ENCODE measurements around the gene DNAJC12.

The DNAJC12 gene

DNA sequence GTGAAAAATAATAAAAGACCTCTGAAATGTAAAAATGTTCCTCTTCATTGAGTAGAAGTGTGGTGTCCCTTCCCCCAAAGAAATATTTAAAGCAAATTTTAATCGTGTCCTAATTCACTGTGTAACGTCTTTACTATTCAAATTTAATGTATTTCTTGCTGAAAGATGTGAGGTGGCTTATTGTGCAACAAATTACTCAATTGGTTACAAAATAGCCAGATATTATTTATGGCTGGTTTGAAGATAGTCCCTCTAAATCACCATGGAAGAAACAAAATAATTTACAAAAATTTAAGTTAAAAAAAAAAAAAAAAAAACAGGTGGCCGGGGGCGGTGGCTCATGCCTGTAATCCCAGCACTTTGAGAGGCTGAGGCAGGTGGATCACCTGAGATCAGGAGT lies 43.7 kb downstream of the DNAJC12 start:
- WGBS, 2 donors (ENCODE audit: extremely low coverage in 2 of 2, insufficient read length in 2 of 2, insufficient replicate concordance in 1 of 2), result no CpG with 5 or more reads among the region's 4 CpGs
- no peak overlapping the region for H3K23ac ChIP-seq (ENCODE audit: low read depth, low read length, poor library complexity)
- no peak overlapping the region for H3K18ac ChIP-seq (ENCODE audit: low read length)
- H3K4me2 ChIP-seq (ENCODE audit: insufficient read depth, low read length, poor library complexity, severe bottlenecking), result no peak overlapping the region
- no peak overlapping the region for H3K9ac ChIP-seq (ENCODE audit: low read depth, low read length, poor library complexity)
- no peak overlapping the region for H3K14ac ChIP-seq (ENCODE audit: low read length)
- H4K91ac ChIP-seq (ENCODE audit: low read depth, low read length, poor library complexity), result no peak overlapping the region
- no peak overlapping the region for H3K27ac ChIP-seq (replicated peaks; ENCODE audit: low read length)
- H4K8ac ChIP-seq (ENCODE audit: low read depth, low read length), result no peak overlapping the region
- peaks cover 0 to 7% of the 10 kb centered on the region in 2 donors for H3K4me1 ChIP-seq (ENCODE audit: control insufficient read depth in 2 of 2, insufficient read depth in 1 of 2, low read depth in 1 of 2, low read length in 2 of 2)
- H3K4me3 ChIP-seq (ENCODE audit: low read length in 2 of 2), result no peak overlapping the region
- H3K36me3 ChIP-seq (replicated peaks in 1 of 2; ENCODE audit: control insufficient read depth in 2 of 2, insufficient read depth in 2 of 2, low read length in 2 of 2), result no peaks in the 10 kb centered on the region
- no peak overlapping the region for H2BK5ac ChIP-seq (ENCODE audit: low read length)
- no peak overlapping the region for H2AK5ac ChIP-seq (ENCODE audit: low read depth, low read length)
- H2BK15ac ChIP-seq (ENCODE audit: low read length), result no peak overlapping the region
- no peaks in the 10 kb centered on the region for H3K27me3 ChIP-seq (ENCODE audit: control insufficient read depth in 3 of 3, insufficient read depth in 3 of 3, low read depth in 1 of 3, low read length in 3 of 3)
- H2AFZ ChIP-seq (ENCODE audit: low read length), result no peak overlapping the region
- DNase-seq (ENCODE audit: low spot score), result no peak
- no peak overlapping the region for H2BK120ac ChIP-seq (ENCODE audit: low read depth, low read length)
- H2BK12ac ChIP-seq (ENCODE audit: low read length), result no peak overlapping the region
- no peak overlapping the region for H3K4ac ChIP-seq (ENCODE audit: low read length)
- H3K9me3 ChIP-seq (replicated peaks in 1 of 2; ENCODE audit: control insufficient read depth in 2 of 2, insufficient read depth in 1 of 2, low read depth in 1 of 2, low read length in 2 of 2), result no peaks in the 10 kb centered on the region
- no peaks in the 10 kb centered on the region for H3K79me1 ChIP-seq (ENCODE audit: low read depth, low read length)

DNA sequence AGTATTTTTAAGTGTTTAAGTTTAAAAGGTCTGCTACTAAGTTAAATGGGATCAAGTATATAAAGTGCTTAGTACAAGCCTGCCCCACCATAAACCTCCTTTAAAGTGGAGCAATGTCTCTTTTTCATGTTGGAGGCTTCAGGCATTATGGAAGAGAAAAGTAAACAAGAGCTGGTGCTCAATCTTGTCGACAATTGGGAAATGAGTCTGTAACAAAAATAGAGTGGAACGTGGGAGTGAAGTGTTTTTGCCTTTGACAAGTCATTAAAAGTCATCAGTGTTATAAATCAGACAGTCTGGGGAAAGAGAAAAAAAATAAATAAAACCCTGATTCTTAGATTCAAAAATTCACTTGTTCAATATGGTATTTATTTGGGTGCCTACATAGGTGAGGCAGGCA lies 44.7 kb downstream of the DNAJC12 start:
- H2BK120ac ChIP-seq (ENCODE audit: low read depth, low read length), result no peak overlapping the region
- no peak overlapping the region for H3K14ac ChIP-seq (ENCODE audit: low read length)
- H3K4me2 ChIP-seq (ENCODE audit: insufficient read depth, low read length, poor library complexity, severe bottlenecking), result no peak overlapping the region
- no peak overlapping the region for H2AFZ ChIP-seq (ENCODE audit: low read length)
- H3K23ac ChIP-seq (ENCODE audit: low read depth, low read length, poor library complexity), result no peak overlapping the region
- H3K4me1 ChIP-seq (ENCODE audit: control insufficient read depth in 2 of 2, insufficient read depth in 1 of 2, low read depth in 1 of 2, low read length in 2 of 2), result peaks cover 0 to 7% of the 10 kb centered on the region in 2 donors
- H2AK5ac ChIP-seq (ENCODE audit: low read depth, low read length), result no peak overlapping the region
- H2BK15ac ChIP-seq (ENCODE audit: low read length), result no peak overlapping the region
- no peak overlapping the region for H3K4ac ChIP-seq (ENCODE audit: low read length)
- H3K9ac ChIP-seq (ENCODE audit: low read depth, low read length, poor library complexity), result no peak overlapping the region
- no CpG with 5 or more reads among the region's 2 CpGs for WGBS, 2 donors (ENCODE audit: extremely low coverage in 2 of 2, insufficient read length in 2 of 2, insufficient replicate concordance in 1 of 2)
- H3K18ac ChIP-seq (ENCODE audit: low read length), result no peak overlapping the region
- H4K91ac ChIP-seq (ENCODE audit: low read depth, low read length, poor library complexity), result no peak overlapping the region
- no peak overlapping the region for H3K27ac ChIP-seq (replicated peaks; ENCODE audit: low read length)
- H4K8ac ChIP-seq (ENCODE audit: low read depth, low read length), result no peak overlapping the region
- no peak overlapping the region for H3K4me3 ChIP-seq (ENCODE audit: low read length in 2 of 2)
- no peak overlapping the region for H2BK5ac ChIP-seq (ENCODE audit: low read length)
- H3K36me3 ChIP-seq (replicated peaks in 1 of 2; ENCODE audit: control insufficient read depth in 2 of 2, insufficient read depth in 2 of 2, low read length in 2 of 2), result no peaks in the 10 kb centered on the region
- no peaks in the 10 kb centered on the region for H3K9me3 ChIP-seq (replicated peaks in 1 of 2; ENCODE audit: control insufficient read depth in 2 of 2, insufficient read depth in 1 of 2, low read depth in 1 of 2, low read length in 2 of 2)
- H3K27me3 ChIP-seq (ENCODE audit: control insufficient read depth in 3 of 3, insufficient read depth in 3 of 3, low read depth in 1 of 3, low read length in 3 of 3), result no peaks in the 10 kb centered on the region
- no peaks in the 10 kb centered on the region for H3K79me1 ChIP-seq (ENCODE audit: low read depth, low read length)
- no peak overlapping the region for H2BK12ac ChIP-seq (ENCODE audit: low read length)
- DNase-seq (ENCODE audit: low spot score), result no peak

DNA sequence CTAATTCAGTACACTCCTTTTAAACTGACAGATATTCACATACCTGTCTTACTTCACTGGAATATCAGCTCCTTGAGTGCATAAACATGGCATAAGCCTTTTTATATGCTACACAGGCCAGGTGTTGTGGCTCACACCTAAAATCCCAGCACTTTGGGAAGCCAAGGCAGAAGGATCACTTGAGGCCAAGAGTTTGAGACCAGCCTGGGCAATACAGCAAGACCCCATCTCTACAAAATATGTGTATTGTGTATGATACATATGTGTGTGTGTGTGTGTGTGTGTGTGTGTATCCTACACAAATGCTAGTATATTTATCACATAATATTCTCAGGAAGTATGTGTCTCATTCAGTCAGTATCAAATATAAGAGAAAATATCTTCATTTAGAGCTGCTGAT lies 45.3 kb downstream of the DNAJC12 start:
- Histone ChIP-seq H2BK15ac (ENCODE audit: low read length) (no peak overlapping the region), H4K91ac (ENCODE audit: low read depth, low read length, poor library complexity) (no peak overlapping the region), H3K79me1 (ENCODE audit: low read depth, low read length) (no peaks in the 10 kb centered on the region), H2AK5ac (ENCODE audit: low read depth, low read length) (no peak overlapping the region), H3K14ac (ENCODE audit: low read length) (no peak overlapping the region), H3K36me3 (replicated peaks in 1 of 2; ENCODE audit: control insufficient read depth in 2 of 2, insufficient read depth in 2 of 2, low read length in 2 of 2) (no peaks in the 10 kb centered on the region), H2BK5ac (ENCODE audit: low read length) (no peak overlapping the region), H3K9ac (ENCODE audit: low read depth, low read length, poor library complexity) (no peak overlapping the region), H3K9me3 (replicated peaks in 1 of 2; ENCODE audit: control insufficient read depth in 2 of 2, insufficient read depth in 1 of 2, low read depth in 1 of 2, low read length in 2 of 2) (no peaks in the 10 kb centered on the region), H3K18ac (ENCODE audit: low read length) (no peak overlapping the region), H3K27me3 (ENCODE audit: control insufficient read depth in 3 of 3, insufficient read depth in 3 of 3, low read depth in 1 of 3, low read length in 3 of 3) (no peaks in the 10 kb centered on the region), H2BK120ac (ENCODE audit: low read depth, low read length) (no peak overlapping the region), H2AFZ (ENCODE audit: low read length) (no peak overlapping the region), H3K23ac (ENCODE audit: low read depth, low read length, poor library complexity) (no peak overlapping the region), H4K8ac (ENCODE audit: low read depth, low read length) (no peak overlapping the region), H3K27ac (replicated peaks; ENCODE audit: low read length) (no peak overlapping the region), H3K4me1 (ENCODE audit: control insufficient read depth in 2 of 2, insufficient read depth in 1 of 2, low read depth in 1 of 2, low read length in 2 of 2) (peaks cover 0 to 7% of the 10 kb centered on the region in 2 donors), H3K4me3 (ENCODE audit: low read length in 2 of 2) (no peak overlapping the region), H2BK12ac (ENCODE audit: low read length) (no peak overlapping the region), H3K4ac (ENCODE audit: low read length) (no peak overlapping the region), H3K4me2 (ENCODE audit: insufficient read depth, low read length, poor library complexity, severe bottlenecking) (no peak overlapping the region)
- DNase-seq (ENCODE audit: low spot score), result no peak

DNA sequence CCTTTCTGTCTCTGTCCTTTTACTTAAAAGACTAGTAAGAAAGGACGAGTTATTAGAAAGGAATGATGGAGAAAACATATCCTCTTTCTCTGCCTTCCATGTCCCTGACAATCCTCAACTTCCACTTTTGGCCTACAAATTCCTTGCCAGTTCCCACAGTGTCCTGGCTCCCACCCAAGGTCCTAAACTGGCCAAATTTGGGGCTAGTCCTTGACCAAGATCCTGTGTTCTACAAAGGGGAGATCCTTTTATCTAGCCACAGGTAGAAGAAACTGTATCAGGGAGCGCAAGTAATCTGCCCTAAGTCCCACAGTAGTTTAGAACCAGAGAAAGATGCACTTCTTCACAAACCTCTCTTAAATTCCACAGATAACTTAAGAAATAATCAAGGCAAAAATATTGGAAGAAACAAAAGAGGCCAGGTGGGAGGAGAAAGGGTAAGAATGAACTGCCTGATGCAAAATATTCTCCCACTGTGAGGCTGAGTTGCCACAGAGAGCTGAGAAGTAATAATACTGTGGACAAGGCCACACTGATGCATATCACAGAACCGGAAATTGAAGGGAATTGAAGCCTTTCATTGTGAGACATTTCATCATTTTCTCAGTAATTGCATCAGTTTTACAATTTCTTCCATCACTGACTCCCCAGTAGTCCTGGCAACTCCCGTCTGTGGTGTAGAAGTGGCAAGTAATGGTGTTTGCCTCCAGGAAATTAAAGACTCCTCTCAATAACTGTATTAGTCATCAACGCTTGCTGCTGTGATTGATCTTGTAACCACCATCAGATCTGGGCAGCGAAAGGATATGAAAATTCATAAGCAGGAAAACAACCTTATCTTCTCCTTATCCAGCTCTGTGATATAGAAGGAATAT lies 47.2 kb downstream of the DNAJC12 start:
- Histone ChIP-seq H3K36me3 (replicated peaks in 1 of 2; ENCODE audit: control insufficient read depth in 2 of 2, insufficient read depth in 2 of 2, low read length in 2 of 2) (no peaks in the 10 kb centered on the region), H3K27me3 (ENCODE audit: control insufficient read depth in 3 of 3, insufficient read depth in 3 of 3, low read depth in 1 of 3, low read length in 3 of 3) (no peaks in the 10 kb centered on the region), H3K9ac (ENCODE audit: low read depth, low read length, poor library complexity) (no peak overlapping the region), H4K8ac (ENCODE audit: low read depth, low read length) (no peak overlapping the region), H2AFZ (ENCODE audit: low read length) (no peak overlapping the region), H3K4me2 (ENCODE audit: insufficient read depth, low read length, poor library complexity, severe bottlenecking) (no peak overlapping the region), H3K4me1 (ENCODE audit: control insufficient read depth in 2 of 2, insufficient read depth in 1 of 2, low read depth in 1 of 2, low read length in 2 of 2) (peaks cover 0 to 7% of the 10 kb centered on the region in 2 donors), H2BK12ac (ENCODE audit: low read length) (no peak overlapping the region), H3K9me3 (replicated peaks in 1 of 2; ENCODE audit: control insufficient read depth in 2 of 2, insufficient read depth in 1 of 2, low read depth in 1 of 2, low read length in 2 of 2) (no peaks in the 10 kb centered on the region), H4K91ac (ENCODE audit: low read depth, low read length, poor library complexity) (no peak overlapping the region), H3K4ac (ENCODE audit: low read length) (no peak overlapping the region), H3K23ac (ENCODE audit: low read depth, low read length, poor library complexity) (no peak overlapping the region), H2AK5ac (ENCODE audit: low read depth, low read length) (no peak overlapping the region), H2BK120ac (ENCODE audit: low read depth, low read length) (no peak overlapping the region), H3K4me3 (ENCODE audit: low read length in 2 of 2) (no peak overlapping the region), H2BK15ac (ENCODE audit: low read length) (no peak overlapping the region), H3K18ac (ENCODE audit: low read length) (no peak overlapping the region), H3K14ac (ENCODE audit: low read length) (no peak overlapping the region), H3K79me1 (ENCODE audit: low read depth, low read length) (no peaks in the 10 kb centered on the region), H3K27ac (replicated peaks; ENCODE audit: low read length) (no peak overlapping the region), H2BK5ac (ENCODE audit: low read length) (no peak overlapping the region)
- no CpG with 5 or more reads among the region's 6 CpGs for WGBS, 2 donors (ENCODE audit: extremely low coverage in 2 of 2, insufficient read length in 2 of 2, insufficient replicate concordance in 1 of 2)
- no peak for DNase-seq (ENCODE audit: low spot score)
